Renal cortical epithelial cell (primary cell): ENCODE results near the gene ADAMTS16. TPM values are rescaled to one million over a fixed set of nuclear protein-coding genes. Genes with fewer than 3 reads are reported as not detected.
A peak's percentile ranks its signal among the peaks of the same experiment; 100 is the strongest.
"Not testable (repeated sequence)": the region's sequence is repeated elsewhere in the genome, so short reads cannot be mapped to it uniquely, and the experiment has no call there.

Experiments used
- DNase-seq: peaks from one replicate; pipeline ENCODE4 v3.0.0-alpha.2; 2011; ENCODE audit warnings: low read depth
- total RNA-seq: library from RNA; depleted of rRNA; stranded (reverse); fragments of >200 nt; gene quantifications from 2 replicates; pipeline ENCODE4 v1.2.3, GENCODE V29; 2014

Gene ADAMTS16
- 0.52 and 1.3 TPM in 2 replicates for total RNA-seq

- DNase-seq = no peak
Measured at GRCh38 chr5:5139777-5140478, at the start of gene ADAMTS16. Gene ADAMTS16 (plus strand): TSS chr5:5140330. CDS start chr5:5140468, 138 bp downstream.

GRCh38 chr5:5092149-5092548 is 48.0 kb upstream of the ADAMTS16 start:
- no peak for DNase-seq

- no peak for DNase-seq
Measured at GRCh38 chr5:5100635-5101034, 39.5 kb upstream of the ADAMTS16 start.

- DNase-seq = no peak
Measured at GRCh38 chr5:5101676-5102075, 38.5 kb upstream of the ADAMTS16 start.

GRCh38 chr5:5103245-5103644 is 36.9 kb upstream of the ADAMTS16 start:
- DNase-seq = peak; percentile 77

GRCh38 chr5:5104550-5104949 is 35.6 kb upstream of the ADAMTS16 start:
- DNase-seq = no peak

GRCh38 chr5:5105531-5105930 is 34.6 kb upstream of the ADAMTS16 start:
- DNase-seq = peak; percentile 15

GRCh38 chr5:5116956-5117355 is 23.2 kb upstream of the ADAMTS16 start:
- DNase-seq = peak; percentile 62

- DNase-seq = no peak
Measured at GRCh38 chr5:5122776-5123175, 17.4 kb upstream of the ADAMTS16 start.

- DNase-seq = no peak
Measured at GRCh38 chr5:5124231-5124630, 15.9 kb upstream of the ADAMTS16 start.

GRCh38 chr5:5126444-5126843 is 13.7 kb upstream of the ADAMTS16 start:
- peak; percentile 95 for DNase-seq

- no peak for DNase-seq
Measured at GRCh38 chr5:5128766-5129165, 11.4 kb upstream of the ADAMTS16 start.

- DNase-seq = no peak
Measured at GRCh38 chr5:5132234-5132633, 7.9 kb upstream of the ADAMTS16 start.

- no peak for DNase-seq
Measured at GRCh38 chr5:5132693-5133295, 7.3 kb upstream of the ADAMTS16 start.

- no peak for DNase-seq
Measured at GRCh38 chr5:5134107-5134506, 6.0 kb upstream of the ADAMTS16 start.

- DNase-seq = peak; percentile 61
Measured at GRCh38 chr5:5135957-5136676, 4.0 kb upstream of the ADAMTS16 start.

- not testable (repeated sequence) for DNase-seq
Measured at GRCh38 chr5:5137851-5138250, 2.3 kb upstream of the ADAMTS16 start.

- DNase-seq = no peak
Measured at GRCh38 chr5:5139336-5139776, 774 bp upstream of the ADAMTS16 start.

- no peak for DNase-seq
Measured at GRCh38 chr5:5140479-5141338, 579 bp downstream of the ADAMTS16 start.

GRCh38 chr5:5141339-5141599 is 1.1 kb downstream of the ADAMTS16 start:
- DNase-seq = no peak

- peak; percentile 56 for DNase-seq
Measured at GRCh38 chr5:5141625-5142525, 1.7 kb downstream of the ADAMTS16 start.
